Measurements from ENCODE around the gene METTL22. TPM values are rescaled to one million over a fixed set of nuclear protein-coding genes. Genes with fewer than 3 reads are reported as not detected.

METTL22 gene
- total RNA-seq, 4 donors from 2014 or later, result 30.0 to 71.0 (median 53.9) TPM

- Histone ChIP-seq H3K4me3 (no peak overlapping the region), H3K4me1 (peaks cover 5 to 9% (median 7%) of the 10 kb centered on the region in 4 donors), H3K27ac (no peak overlapping the region), H3K27me3 (no peaks in the 10 kb centered on the region), H3K36me3 (no peaks in the 10 kb centered on the region), H3K9me3 (no peaks in the 10 kb centered on the region)
- in situ Hi-C loops (cut with MboI; ENCODE audit: low pct_ligation_motif_present in 1 of 4, low pct_unique_long_range_greater_than_20kb in 1 of 4, low sequenced_read_pairs in 3 of 4) (loop anchor here in 2 of 4 donors (10.0 to 25.0 kb wide), 3 partner anchors 109 to 461 kb away; partner anchors contain the start of genes PMM2 (in 1 of the 2) and TMEM186 (in 1 of the 2)), intact Hi-C loops (cut with DNase I; ENCODE audit: low total_unique reads) (no loop called here)
- DNase-seq, result no peak
- 75 to 79% methylated on average over 2 to 5 of the region's 5 CpGs for WGBS, 2 donors (ENCODE audit: low coverage in 1 of 2)
- no peak for TF ChIP-seq POLR2AphosphoS5 (IDR thresholded peaks at IDR 0.05)
Observed at GRCh38 chr16:8676160-8676547, 54.7 kb downstream of the METTL22 start.

DNA sequence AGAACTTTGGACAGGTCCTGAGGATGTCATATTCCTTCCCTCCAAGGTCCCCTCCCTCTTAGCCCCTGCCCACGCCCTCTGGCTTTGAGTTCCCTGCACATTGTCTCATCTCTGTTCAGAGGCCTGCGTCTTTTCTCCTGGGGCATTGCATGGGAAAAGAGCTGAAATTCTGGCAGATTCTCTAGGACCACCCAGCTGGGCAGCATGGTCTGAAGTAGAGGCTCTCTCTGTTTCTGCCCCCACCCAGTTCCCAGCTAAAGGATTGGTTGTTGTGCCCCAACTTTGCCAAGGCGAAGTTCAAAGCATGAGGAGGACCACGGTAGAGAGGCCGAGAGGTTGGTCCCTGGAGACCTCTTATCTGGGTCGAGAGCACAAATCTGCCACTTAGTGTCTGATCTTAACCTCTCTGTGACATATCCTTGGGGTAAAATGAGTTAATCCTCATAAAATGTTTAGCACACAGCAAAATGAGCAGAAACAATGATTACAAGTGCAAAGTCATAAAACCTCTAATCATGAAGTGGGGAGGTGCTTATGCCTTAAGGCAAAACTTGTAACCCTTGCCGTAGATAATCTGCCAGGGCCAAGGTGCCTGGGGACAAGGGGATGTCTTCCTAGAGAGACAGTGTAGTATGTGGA is 55.4 kb downstream of the METTL22 start:
- Histone ChIP-seq H3K36me3 (no peaks in the 10 kb centered on the region), H3K27me3 (no peaks in the 10 kb centered on the region), H3K4me3 (no peak overlapping the region), H3K4me1 (peaks cover 5 to 9% (median 7%) of the 10 kb centered on the region in 4 donors), H3K9me3 (no peaks in the 10 kb centered on the region), H3K27ac (no peak overlapping the region)
- 76 to 92% methylated on average over 2 to 7 of the region's 7 CpGs for WGBS, 2 donors (ENCODE audit: low coverage in 1 of 2)
- in situ Hi-C loops (cut with MboI; ENCODE audit: low pct_ligation_motif_present in 1 of 4, low pct_unique_long_range_greater_than_20kb in 1 of 4, low sequenced_read_pairs in 3 of 4), result loop anchor here in 2 of 4 donors (10.0 to 25.0 kb wide), 3 partner anchors 108 to 460 kb away; partner anchors contain the start of genes PMM2 (in 1 of the 2) and TMEM186 (in 1 of the 2)
- intact Hi-C loops (cut with DNase I; ENCODE audit: low total_unique reads), result no loop called here
- no peak for DNase-seq
- no peak for TF ChIP-seq EP300 (IDR thresholded peaks at IDR 0.05; ENCODE audit: low read depth)
- no peak for TF ChIP-seq POLR2A (IDR thresholded peaks at IDR 0.05)

- in situ Hi-C loops (cut with MboI; ENCODE audit: low pct_ligation_motif_present in 1 of 4, low pct_unique_long_range_greater_than_20kb in 1 of 4, low sequenced_read_pairs in 3 of 4), result loop anchor here in 2 of 4 donors (10.0 to 25.0 kb wide), 3 partner anchors 107 to 460 kb away; partner anchors contain the start of genes PMM2 (in 1 of the 2) and TMEM186 (in 1 of the 2)
Observed at GRCh38 chr16:8677481-8677880, 56.0 kb downstream of the METTL22 start.

GRCh38 chr16:8678068-8678927 is 56.8 kb downstream of the METTL22 start:
- in situ Hi-C loops (cut with MboI; ENCODE audit: low pct_ligation_motif_present in 1 of 4, low pct_unique_long_range_greater_than_20kb in 1 of 4, low sequenced_read_pairs in 3 of 4) (loop anchor here in 2 of 4 donors (10.0 to 25.0 kb wide), 3 partner anchors 107 to 459 kb away; partner anchors contain the start of genes PMM2 (in 1 of the 2) and TMEM186 (in 1 of the 2)), intact Hi-C loops (cut with DNase I; ENCODE audit: low total_unique reads) (no loop called here)
- H3K4me1 ChIP-seq, result peaks cover 5 to 9% (median 7%) of the 10 kb centered on the region in 4 donors
- no peak for TF ChIP-seq EP300 (IDR thresholded peaks at IDR 0.05; ENCODE audit: low read depth)
- TF ChIP-seq, protein P1, sequence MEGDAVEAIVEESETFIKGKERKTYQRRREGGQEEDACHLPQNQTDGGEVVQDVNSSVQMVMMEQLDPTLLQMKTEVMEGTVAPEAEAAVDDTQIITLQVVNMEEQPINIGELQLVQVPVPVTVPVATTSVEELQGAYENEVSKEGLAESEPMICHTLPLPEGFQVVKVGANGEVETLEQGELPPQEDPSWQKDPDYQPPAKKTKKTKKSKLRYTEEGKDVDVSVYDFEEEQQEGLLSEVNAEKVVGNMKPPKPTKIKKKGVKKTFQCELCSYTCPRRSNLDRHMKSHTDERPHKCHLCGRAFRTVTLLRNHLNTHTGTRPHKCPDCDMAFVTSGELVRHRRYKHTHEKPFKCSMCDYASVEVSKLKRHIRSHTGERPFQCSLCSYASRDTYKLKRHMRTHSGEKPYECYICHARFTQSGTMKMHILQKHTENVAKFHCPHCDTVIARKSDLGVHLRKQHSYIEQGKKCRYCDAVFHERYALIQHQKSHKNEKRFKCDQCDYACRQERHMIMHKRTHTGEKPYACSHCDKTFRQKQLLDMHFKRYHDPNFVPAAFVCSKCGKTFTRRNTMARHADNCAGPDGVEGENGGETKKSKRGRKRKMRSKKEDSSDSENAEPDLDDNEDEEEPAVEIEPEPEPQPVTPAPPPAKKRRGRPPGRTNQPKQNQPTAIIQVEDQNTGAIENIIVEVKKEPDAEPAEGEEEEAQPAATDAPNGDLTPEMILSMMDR (IDR thresholded peaks at IDR 0.05), result no peak
- no peak for TF ChIP-seq POLR2A (IDR thresholded peaks at IDR 0.05)
- no peak for TF ChIP-seq POLR2AphosphoS5 (IDR thresholded peaks at IDR 0.05)
- H3K27me3 ChIP-seq, result no peaks in the 10 kb centered on the region
- no peak overlapping the region for H3K4me3 ChIP-seq
- WGBS, 2 donors (ENCODE audit: low coverage in 1 of 2), result 89 to 94% methylated on average over 5 to 7 of the region's 7 CpGs
- no peak for DNase-seq
- H3K27ac ChIP-seq, result no peak overlapping the region
- no peaks in the 10 kb centered on the region for H3K9me3 ChIP-seq
- no peaks in the 10 kb centered on the region for H3K36me3 ChIP-seq

More at GRCh38 chr16:8677481-8677880, 56.0 kb downstream of the METTL22 start:
- H3K4me3 ChIP-seq, result no peak overlapping the region
- DNase-seq, result no peak
- WGBS, 2 donors (ENCODE audit: low coverage in 1 of 2), result 90 to 93% methylated on average over 3 to 5 of the region's 5 CpGs
- no peaks in the 10 kb centered on the region for H3K27me3 ChIP-seq
- no peak for TF ChIP-seq EP300 (IDR thresholded peaks at IDR 0.05; ENCODE audit: low read depth)
- no peak for TF ChIP-seq POLR2AphosphoS5 (IDR thresholded peaks at IDR 0.05)
- no peak for TF ChIP-seq POLR2A (IDR thresholded peaks at IDR 0.05)
- TF ChIP-seq, protein P1 (IDR thresholded peaks at IDR 0.05), result no peak
- H3K9me3 ChIP-seq, result no peaks in the 10 kb centered on the region
- peaks cover 5 to 9% (median 7%) of the 10 kb centered on the region in 4 donors for H3K4me1 ChIP-seq
- intact Hi-C loops (cut with DNase I; ENCODE audit: low total_unique reads), result no loop called here
- no peaks in the 10 kb centered on the region for H3K36me3 ChIP-seq
- no peak overlapping the region for H3K27ac ChIP-seq

All from transverse colon (tissue), 4 donors.